ENCODE measurements around the gene OR51M1.

- TF ChIP-seq ZBTB39 (CRISPR knock-in tag; IDR thresholded peaks at IDR 0.05): no peak
- TF ChIP-seq ZNF589 (CRISPR knock-in tag; conservative IDR thresholded peaks at IDR 0.05): no peak
- TF ChIP-seq EZH2 (conservative IDR thresholded peaks at IDR 0.05; ENCODE audit: low read depth, low read length): no peak
- TF ChIP-seq KLF16 (CRISPR knock-in tag; IDR thresholded peaks at IDR 0.05): no peak
- no peak for TF ChIP-seq CTCF (CRISPR knock-in tag; IDR thresholded peaks at IDR 0.05)
- no peak for TF ChIP-seq IKZF4 (CRISPR knock-in tag; IDR thresholded peaks at IDR 0.05; ENCODE audit: borderline replicate concordance, low read depth, not compliant biosample characterization)
- no peak for TF ChIP-seq ZNF274 (CRISPR knock-in tag; IDR thresholded peaks at IDR 0.05)
- TF ChIP-seq ZNF549 (CRISPR knock-in tag; IDR thresholded peaks at IDR 0.05): no peak
- no peak for TF ChIP-seq MYC (CRISPR knock-in tag; IDR thresholded peaks at IDR 0.05; ENCODE audit: borderline replicate concordance)
Observed at GRCh38 chr11:5343474-5344335, 39.9 kb upstream of the OR51M1 start, which contains the start of gene OR51B5.

Data from HepG2 (cell line).